LNCAP (cell line): Measurements from ENCODE around the gene AREG.

Experiments used
- CTCF ChIP-seq: fragments of 450-650 bp; IDR thresholded peaks from 2 replicates; pipeline ENCODE4 v1.5.1; 2017; ENCODE audit warnings: mild to moderate bottlenecking

Gene AREG

GRCh38 chr4:74444891-74445642, at the start of gene AREG:
AREG (plus strand) TSS chr4:74445136; CDS start chr4:74445346, 210 bp downstream.
- peak; percentile 58 for TF ChIP-seq CTCF

- no peak for TF ChIP-seq CTCF
Measured at GRCh38 chr4:74395633-74396032, 49.3 kb upstream of the AREG start.

GRCh38 chr4:74397748-74398426, 47.0 kb upstream of the AREG start:
- no peak for TF ChIP-seq CTCF

GRCh38 chr4:74400395-74400794, 44.5 kb upstream of the AREG start:
- no peak for TF ChIP-seq CTCF

- no peak for TF ChIP-seq CTCF
Measured at GRCh38 chr4:74402692-74403456, 42.1 kb upstream of the AREG start.

GRCh38 chr4:74407891-74408290, 37.0 kb upstream of the AREG start:
- TF ChIP-seq CTCF, result no peak

GRCh38 chr4:74408639-74409038, 36.3 kb upstream of the AREG start:
- no peak for TF ChIP-seq CTCF
